Testis (tissue), 2 donors: ENCODE results near the gene JPT1.

ENCODE experiments used
- POLR2A ChIP-seq: fragments of 450-650 bp; IDR thresholded peaks from one replicate; pipeline ENCODE4 v1.6.1; 2017; ENCODE audit warnings: antibody characterized with exemption, mild to moderate bottlenecking, moderate library complexity
- TF ChIP-seq, protein P1 (sequence below), 3 experiments: fragments of 450-650 bp in 2 of 3; fragments of 200-600 bp in 1 of 3; sonication (generic) in 1 of 3; IDR thresholded peaks; one replicate each; pipeline ENCODE4 v1.5.1; 2016 to 2019; ENCODE audit warnings: antibody characterized with exemption in 3 of 3, mild to moderate bottlenecking in 2 of 3, moderate library complexity in 1 of 3

DNA sequence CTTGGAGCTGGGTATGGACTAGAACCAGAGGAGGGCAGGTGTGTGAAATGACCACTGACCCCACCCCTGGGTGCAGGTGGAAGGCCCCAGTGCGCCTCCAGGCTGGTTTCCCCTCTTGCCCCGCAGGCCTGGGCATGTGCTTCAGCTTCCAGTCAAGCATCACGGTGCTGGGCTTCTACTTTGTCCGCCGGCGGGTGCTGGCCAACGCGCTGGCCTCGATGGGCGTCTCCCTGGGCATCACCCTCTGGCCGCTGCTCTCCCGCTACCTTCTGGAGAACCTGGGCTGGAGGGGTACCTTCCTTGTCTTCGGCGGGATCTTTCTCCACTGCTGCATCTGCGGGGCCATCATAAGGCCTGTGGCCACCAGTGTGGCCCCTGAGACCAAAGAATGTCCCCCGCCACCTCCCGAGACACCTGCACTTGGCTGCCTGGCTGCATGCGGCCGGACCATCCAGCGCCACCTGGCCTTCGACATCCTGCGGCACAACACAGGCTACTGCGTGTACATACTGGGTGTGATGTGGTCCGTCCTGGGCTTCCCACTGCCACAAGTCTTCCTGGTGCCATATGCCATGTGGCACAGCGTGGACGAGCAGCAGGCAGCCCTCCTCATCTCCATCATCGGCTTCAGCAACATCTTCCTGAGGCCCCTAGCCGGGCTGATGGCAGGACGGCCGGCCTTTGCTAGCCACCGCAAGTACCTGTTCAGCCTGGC is 54.3 kb downstream of the JPT1 start:
- no peak for TF ChIP-seq POLR2A
- TF ChIP-seq, protein P1, sequence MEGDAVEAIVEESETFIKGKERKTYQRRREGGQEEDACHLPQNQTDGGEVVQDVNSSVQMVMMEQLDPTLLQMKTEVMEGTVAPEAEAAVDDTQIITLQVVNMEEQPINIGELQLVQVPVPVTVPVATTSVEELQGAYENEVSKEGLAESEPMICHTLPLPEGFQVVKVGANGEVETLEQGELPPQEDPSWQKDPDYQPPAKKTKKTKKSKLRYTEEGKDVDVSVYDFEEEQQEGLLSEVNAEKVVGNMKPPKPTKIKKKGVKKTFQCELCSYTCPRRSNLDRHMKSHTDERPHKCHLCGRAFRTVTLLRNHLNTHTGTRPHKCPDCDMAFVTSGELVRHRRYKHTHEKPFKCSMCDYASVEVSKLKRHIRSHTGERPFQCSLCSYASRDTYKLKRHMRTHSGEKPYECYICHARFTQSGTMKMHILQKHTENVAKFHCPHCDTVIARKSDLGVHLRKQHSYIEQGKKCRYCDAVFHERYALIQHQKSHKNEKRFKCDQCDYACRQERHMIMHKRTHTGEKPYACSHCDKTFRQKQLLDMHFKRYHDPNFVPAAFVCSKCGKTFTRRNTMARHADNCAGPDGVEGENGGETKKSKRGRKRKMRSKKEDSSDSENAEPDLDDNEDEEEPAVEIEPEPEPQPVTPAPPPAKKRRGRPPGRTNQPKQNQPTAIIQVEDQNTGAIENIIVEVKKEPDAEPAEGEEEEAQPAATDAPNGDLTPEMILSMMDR (IDR thresholded peaks at IDR 0.05), result no peak
